Astrocyte (in vitro differentiated cells and primary cell): ENCODE results near the gene CILP2.

ENCODE experiments used
- EZH2 ChIP-seq: IDR thresholded peaks from 2 replicates; pipeline ENCODE4 v1.6.1; 2012; ENCODE audit warnings: mild to moderate bottlenecking, low read length, inconsistent platforms; ENCODE audit not compliant: insufficient read depth
- TF ChIP-seq, protein P1 (sequence below): IDR thresholded peaks from 2 replicates; pipeline ENCODE4 v1.5.1; 2011; ENCODE audit warnings: low read depth, mild to moderate bottlenecking, inconsistent platforms, low read length, moderate library complexity; ENCODE audit not compliant: insufficient read depth

DNA sequence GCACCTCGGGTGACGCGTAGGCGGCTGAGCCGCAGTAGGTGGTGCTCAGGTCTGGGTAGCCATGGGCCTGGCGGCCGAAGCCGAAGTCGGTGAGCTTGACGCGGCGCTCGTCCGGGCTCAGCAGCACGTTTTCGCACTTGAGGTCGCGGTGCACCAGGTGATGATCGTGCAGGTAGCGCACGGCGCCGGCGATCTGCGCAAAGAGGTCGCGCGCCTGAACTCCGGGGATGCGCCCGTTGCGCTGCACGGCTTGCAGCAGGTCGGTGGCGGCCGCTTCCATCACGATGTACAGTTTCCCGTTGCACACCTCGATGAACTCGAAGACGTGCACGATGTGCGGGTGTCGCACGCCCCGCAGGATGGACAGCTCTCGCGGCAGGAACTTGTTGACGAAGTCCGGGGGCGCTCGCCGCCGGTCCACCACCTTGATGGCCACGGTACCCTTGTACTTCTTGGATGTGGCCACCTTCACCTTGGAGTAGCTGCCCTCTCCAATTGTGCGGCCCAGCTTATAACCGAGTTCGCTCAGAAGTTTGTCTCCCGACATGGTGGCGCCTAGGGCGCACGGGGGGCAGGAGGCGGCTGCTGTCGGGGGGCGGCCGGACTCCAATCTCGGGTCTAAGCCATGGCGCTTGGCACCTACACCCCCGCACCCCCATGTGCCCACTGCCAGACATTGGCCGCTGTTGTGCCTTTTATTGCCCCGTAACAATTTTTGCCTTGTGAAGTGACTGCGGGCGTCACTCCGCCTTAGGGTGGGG is 23.0 kb upstream of the CILP2 start, which contains the start of gene TSSK6:
- TF ChIP-seq, protein P1, sequence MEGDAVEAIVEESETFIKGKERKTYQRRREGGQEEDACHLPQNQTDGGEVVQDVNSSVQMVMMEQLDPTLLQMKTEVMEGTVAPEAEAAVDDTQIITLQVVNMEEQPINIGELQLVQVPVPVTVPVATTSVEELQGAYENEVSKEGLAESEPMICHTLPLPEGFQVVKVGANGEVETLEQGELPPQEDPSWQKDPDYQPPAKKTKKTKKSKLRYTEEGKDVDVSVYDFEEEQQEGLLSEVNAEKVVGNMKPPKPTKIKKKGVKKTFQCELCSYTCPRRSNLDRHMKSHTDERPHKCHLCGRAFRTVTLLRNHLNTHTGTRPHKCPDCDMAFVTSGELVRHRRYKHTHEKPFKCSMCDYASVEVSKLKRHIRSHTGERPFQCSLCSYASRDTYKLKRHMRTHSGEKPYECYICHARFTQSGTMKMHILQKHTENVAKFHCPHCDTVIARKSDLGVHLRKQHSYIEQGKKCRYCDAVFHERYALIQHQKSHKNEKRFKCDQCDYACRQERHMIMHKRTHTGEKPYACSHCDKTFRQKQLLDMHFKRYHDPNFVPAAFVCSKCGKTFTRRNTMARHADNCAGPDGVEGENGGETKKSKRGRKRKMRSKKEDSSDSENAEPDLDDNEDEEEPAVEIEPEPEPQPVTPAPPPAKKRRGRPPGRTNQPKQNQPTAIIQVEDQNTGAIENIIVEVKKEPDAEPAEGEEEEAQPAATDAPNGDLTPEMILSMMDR: no peak
- no peak for TF ChIP-seq EZH2
